OCI-LY7 (cell line): ENCODE results near the gene MAPK8IP1. TPM values are rescaled to one million over a fixed set of nuclear protein-coding genes. Genes with fewer than 3 reads are reported as not detected.

Experiments used
- BruUV-seq: library from RNA; stranded (reverse); fragments of 400-500 nt; replicated peaks from 2 replicates; lab custom pipeline; 2021; lab: Mats Ljungman, UMichigan
- CTCF ChIA-PET: fragments of 300-600 bp; sonication (Branson Sonifier 250); formaldehyde crosslinking; loops from one replicate; lab custom pipeline; 2022; ENCODE audit warnings: antibody characterized with exemption; ENCODE audit not compliant: unreplicated experiment; lab: Charles Lee
- POLR2A ChIA-PET: fragments of 300-600 bp; sonication (Branson Sonifier 250); formaldehyde crosslinking; loops from one replicate; lab custom pipeline; 2022; ENCODE audit warnings: antibody characterized with exemption; lab: Charles Lee
- DNase-seq: peaks from one replicate; pipeline ENCODE4 v3.0.0-alpha.2; 2015; ENCODE audit warnings: low spot score
- H2AFZ ChIP-seq: fragments of 200-600 bp; sonication (generic), shearing (Covaris generic); 2 replicates; pipeline ENCODE4 v1.6.1; 2014; ENCODE audit warnings: mild to moderate bottlenecking, antibody characterized with exemption, low read length, moderate library complexity
- H3K27ac ChIP-seq: fragments of 200-600 bp; sonication (generic); 2 replicates; pipeline ENCODE4 v1.5.1; 2014; ENCODE audit warnings: mixed run types, low read depth, mild to moderate bottlenecking, moderate library complexity, low read length, inconsistent platforms; ENCODE audit not compliant: poor library complexity, severe bottlenecking
- H3K36me3 ChIP-seq: fragments of 200-600 bp; sonication (generic); 2 replicates; pipeline ENCODE4 v1.6.1; 2014; ENCODE audit warnings: mild to moderate bottlenecking, antibody characterized with exemption, low read length, moderate library complexity, mixed read lengths; ENCODE audit not compliant: insufficient read depth
- H3K4me1 ChIP-seq: fragments of 200-600 bp; sonication (generic); 2 replicates; pipeline ENCODE4 v1.5.1; 2014; ENCODE audit warnings: mild to moderate bottlenecking, low read length; ENCODE audit not compliant: insufficient read depth, poor library complexity, severe bottlenecking
- H3K4me2 ChIP-seq: fragments of 200-600 bp; sonication (generic); 2 replicates; pipeline ENCODE4 v1.6.1; 2014; ENCODE audit warnings: mild to moderate bottlenecking, low read length
- H3K4me3 ChIP-seq: fragments of 200-600 bp; sonication (generic); 2 replicates; pipeline ENCODE4 v1.5.1; 2014; ENCODE audit warnings: mild to moderate bottlenecking, low read depth, low read length; ENCODE audit not compliant: poor library complexity, severe bottlenecking
- H3K79me2 ChIP-seq: fragments of 200-600 bp; sonication (generic); 2 replicates; pipeline ENCODE4 v1.6.1; 2016; ENCODE audit warnings: low read depth, mild to moderate bottlenecking, low read length, moderate library complexity, mixed read lengths; ENCODE audit not compliant: insufficient read depth
- H3K9me2 ChIP-seq: fragments of 200-600 bp; sonication (generic); 2 replicates; pipeline ENCODE4 v1.6.1; 2016; ENCODE audit warnings: mild to moderate bottlenecking, low read length, mixed read lengths; ENCODE audit not compliant: insufficient read depth
- H3K9me3 ChIP-seq: fragments of 200-600 bp; sonication (generic); 2 replicates; pipeline ENCODE4 v1.6.1; 2014; ENCODE audit warnings: mild to moderate bottlenecking, mixed run types, low read length, mixed read lengths
- H4K20me1 ChIP-seq: fragments of 200-600 bp; sonication (generic); 2 replicates; pipeline ENCODE4 v1.6.1; 2014; ENCODE audit warnings: mild to moderate bottlenecking, antibody characterized with exemption, low read length, moderate library complexity, mixed read lengths; ENCODE audit not compliant: insufficient read depth
- EZH2phosphoT487 ChIP-seq: fragments of 200-600 bp; sonication (generic); IDR thresholded peaks from 2 replicates; pipeline ENCODE4 v1.6.1; 2018; ENCODE audit warnings: low read depth, borderline replicate concordance, mild to moderate bottlenecking, mixed run types, antibody characterized with exemption, low read length, moderate library complexity, mixed read lengths
- intact Hi-C: fragments of 100-400 bp; cut with micrococcal nuclease; formaldehyde crosslinking; loops from one replicate; pipeline ENCODE4 v1.10.0; 2022; ENCODE audit not compliant: unreplicated experiment
- total RNA-seq, 2 experiments: library from RNA; depleted of rRNA in 1 of 2; stranded (reverse); fragments of >200 nt in 1 of 2; shearing (Covaris generic) in 1 of 2; gene quantifications; 2 replicates each; pipeline ENCODE4 v1.2.3, GENCODE V29; 2014 to 2022
- TF ChIP-seq, protein P1 (sequence below): fragments of 200-600 bp; sonication (generic); conservative IDR thresholded peaks from 2 replicates; pipeline ENCODE4 v1.5.1; 2014; ENCODE audit warnings: mild to moderate bottlenecking, antibody characterized with exemption, low read length, moderate library complexity, mixed read lengths

The MAPK8IP1 gene
- total RNA-seq, 2 experiments from 2014 or later: 2.2 TPM

DNA sequence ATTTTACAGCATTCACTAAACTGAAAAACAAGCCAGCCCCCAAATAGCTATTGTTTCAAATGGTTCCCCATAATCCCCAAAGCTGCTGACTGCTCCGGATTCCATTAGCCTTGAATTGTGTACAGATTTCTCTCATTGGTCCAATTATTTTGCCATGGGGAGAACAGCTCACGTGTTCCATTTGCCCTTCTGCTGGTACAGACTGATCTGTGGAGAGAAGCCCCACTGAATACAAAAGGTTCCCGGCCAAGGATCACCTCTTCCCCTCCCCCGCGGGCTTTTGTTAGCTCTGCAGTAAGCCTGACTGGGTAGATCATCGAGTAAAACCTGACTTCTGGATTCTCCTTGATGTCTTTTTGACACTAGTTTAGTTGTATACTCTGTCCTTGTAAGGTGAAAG is 9.1 kb upstream of the MAPK8IP1 start:
- H3K9me2 ChIP-seq: no peaks in the 10 kb centered on the region
- ChIA-PET CTCF (interaction anchor here (1.0 kb wide), 1 partner anchor 20 kb away, joined by 3 read pairs; no protein-coding TSS in a partner anchor), POLR2A (interaction anchor here (1.0 kb wide), 1 partner anchor 14 kb away, joined by 4 read pairs; no protein-coding TSS in a partner anchor)
- no peaks in the 10 kb centered on the region for H3K79me2 ChIP-seq
- H4K20me1 ChIP-seq: no peaks in the 10 kb centered on the region
- BruUV-seq: no TSS peak
- H3K4me1 ChIP-seq: no peaks in the 10 kb centered on the region
- DNase-seq: no peak
- TF ChIP-seq, protein P1, sequence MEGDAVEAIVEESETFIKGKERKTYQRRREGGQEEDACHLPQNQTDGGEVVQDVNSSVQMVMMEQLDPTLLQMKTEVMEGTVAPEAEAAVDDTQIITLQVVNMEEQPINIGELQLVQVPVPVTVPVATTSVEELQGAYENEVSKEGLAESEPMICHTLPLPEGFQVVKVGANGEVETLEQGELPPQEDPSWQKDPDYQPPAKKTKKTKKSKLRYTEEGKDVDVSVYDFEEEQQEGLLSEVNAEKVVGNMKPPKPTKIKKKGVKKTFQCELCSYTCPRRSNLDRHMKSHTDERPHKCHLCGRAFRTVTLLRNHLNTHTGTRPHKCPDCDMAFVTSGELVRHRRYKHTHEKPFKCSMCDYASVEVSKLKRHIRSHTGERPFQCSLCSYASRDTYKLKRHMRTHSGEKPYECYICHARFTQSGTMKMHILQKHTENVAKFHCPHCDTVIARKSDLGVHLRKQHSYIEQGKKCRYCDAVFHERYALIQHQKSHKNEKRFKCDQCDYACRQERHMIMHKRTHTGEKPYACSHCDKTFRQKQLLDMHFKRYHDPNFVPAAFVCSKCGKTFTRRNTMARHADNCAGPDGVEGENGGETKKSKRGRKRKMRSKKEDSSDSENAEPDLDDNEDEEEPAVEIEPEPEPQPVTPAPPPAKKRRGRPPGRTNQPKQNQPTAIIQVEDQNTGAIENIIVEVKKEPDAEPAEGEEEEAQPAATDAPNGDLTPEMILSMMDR: no peak
- no peak for TF ChIP-seq EZH2phosphoT487
- H3K27ac ChIP-seq: no peak overlapping the region
- peaks cover 27% of the 10 kb centered on the region for H3K36me3 ChIP-seq
- H3K4me3 ChIP-seq: no peak overlapping the region
- H3K9me3 ChIP-seq: no peaks in the 10 kb centered on the region
- no peak overlapping the region for H3K4me2 ChIP-seq
- no peak overlapping the region for H2AFZ ChIP-seq
- intact Hi-C loops: no loop called here

DNA sequence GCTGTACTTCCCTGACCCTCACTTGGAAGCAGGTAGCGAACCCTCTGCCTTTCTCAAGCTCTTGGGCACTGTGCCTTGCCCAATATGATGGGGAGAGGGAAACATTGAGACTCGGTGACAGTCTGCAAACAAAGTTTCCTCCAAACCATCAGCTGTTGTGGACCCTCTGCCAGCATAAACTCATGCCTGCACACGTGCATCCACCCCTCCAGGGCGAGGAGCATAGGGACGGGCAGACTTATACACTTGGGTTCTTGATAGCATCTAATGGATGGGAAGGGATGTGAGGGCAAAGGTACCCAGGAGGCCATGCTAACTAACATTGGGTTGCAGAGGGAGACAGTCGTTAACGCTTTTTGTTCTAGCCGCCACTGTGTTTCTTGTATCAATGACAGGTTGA is 8.2 kb upstream of the MAPK8IP1 start:
- no TSS peak for BruUV-seq
- Histone ChIP-seq H2AFZ (no peak overlapping the region), H4K20me1 (no peaks in the 10 kb centered on the region), H3K36me3 (peaks cover 18% of the 10 kb centered on the region; the same call in 1 of the 2 replicates), H3K4me3 (no peak overlapping the region), H3K4me1 (no peaks in the 10 kb centered on the region), H3K9me2 (no peaks in the 10 kb centered on the region), H3K4me2 (no peak overlapping the region), H3K79me2 (no peaks in the 10 kb centered on the region), H3K9me3 (no peaks in the 10 kb centered on the region), H3K27ac (no peak overlapping the region)
- intact Hi-C loops: no loop called here
- no peak for DNase-seq
- POLR2A ChIA-PET: no interaction called here
- no peak for TF ChIP-seq EZH2phosphoT487
- CTCF ChIA-PET: no interaction called here

DNA sequence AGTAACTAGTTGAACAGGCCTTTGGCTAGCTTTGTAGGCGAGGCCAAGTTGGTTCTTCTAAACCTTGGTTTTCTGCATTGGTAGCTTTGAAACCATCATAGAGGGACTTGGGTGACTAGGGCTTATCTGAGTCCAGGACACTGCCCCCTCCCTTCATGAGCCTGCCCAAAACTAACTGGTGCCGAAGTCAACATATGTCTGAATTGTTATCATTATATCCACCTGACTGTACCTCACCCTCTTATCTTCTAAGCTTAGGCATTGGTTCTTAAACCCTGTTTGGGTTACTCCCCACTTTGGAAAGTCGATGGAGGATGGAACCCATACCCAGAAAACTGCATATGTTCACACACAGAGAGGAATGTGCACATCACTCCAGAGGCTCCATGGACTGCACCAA is 7.6 kb upstream of the MAPK8IP1 start:
- no TSS peak for BruUV-seq
- H4K20me1 ChIP-seq: no peaks in the 10 kb centered on the region
- TF ChIP-seq EZH2phosphoT487: no peak
- TF ChIP-seq, protein P1: no peak
- no peaks in the 10 kb centered on the region for H3K4me1 ChIP-seq
- peaks cover 16% of the 10 kb centered on the region; the same call in 1 of the 2 replicates for H3K36me3 ChIP-seq
- CTCF ChIA-PET: no interaction called here
- H3K9me2 ChIP-seq: no peaks in the 10 kb centered on the region
- H3K4me3 ChIP-seq: no peak overlapping the region
- H2AFZ ChIP-seq: no peak overlapping the region
- intact Hi-C loops: no loop called here
- H3K79me2 ChIP-seq: no peaks in the 10 kb centered on the region
- POLR2A ChIA-PET: no interaction called here
- no peak for DNase-seq
- no peak overlapping the region for H3K4me2 ChIP-seq
- H3K27ac ChIP-seq: no peak overlapping the region
- no peaks in the 10 kb centered on the region for H3K9me3 ChIP-seq
